GM19099 (cell line): ENCODE measurements around the gene C18orf54.

Experiments used
- POLR2A ChIP-seq: IDR thresholded peaks from 3 replicates; pipeline ENCODE4 v1.6.1; 2011; ENCODE audit warnings: low read depth; ENCODE audit not compliant: insufficient read length; ENCODE audit errors: extremely low read depth

The C18orf54 gene

DNA sequence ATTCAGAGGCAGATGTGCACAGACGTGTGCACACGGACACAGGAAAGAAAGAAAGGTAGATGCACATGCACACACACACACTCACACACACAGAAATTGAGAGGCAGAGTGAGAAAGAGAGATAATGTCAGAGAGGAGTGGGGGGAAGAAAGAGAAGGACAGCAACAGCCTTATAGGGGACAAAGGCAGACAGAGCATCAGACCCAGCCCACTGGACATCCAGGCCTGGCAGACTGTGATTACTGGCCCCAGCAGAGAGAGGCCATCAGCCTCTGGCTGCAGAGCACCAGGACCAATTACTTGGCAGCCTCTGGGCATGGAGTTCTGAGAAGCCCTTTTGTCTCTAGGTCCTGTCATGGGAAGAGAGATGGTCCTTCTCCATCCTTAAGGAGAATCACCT is 66.1 kb downstream of the C18orf54 start:
- no peak for TF ChIP-seq POLR2A

DNA sequence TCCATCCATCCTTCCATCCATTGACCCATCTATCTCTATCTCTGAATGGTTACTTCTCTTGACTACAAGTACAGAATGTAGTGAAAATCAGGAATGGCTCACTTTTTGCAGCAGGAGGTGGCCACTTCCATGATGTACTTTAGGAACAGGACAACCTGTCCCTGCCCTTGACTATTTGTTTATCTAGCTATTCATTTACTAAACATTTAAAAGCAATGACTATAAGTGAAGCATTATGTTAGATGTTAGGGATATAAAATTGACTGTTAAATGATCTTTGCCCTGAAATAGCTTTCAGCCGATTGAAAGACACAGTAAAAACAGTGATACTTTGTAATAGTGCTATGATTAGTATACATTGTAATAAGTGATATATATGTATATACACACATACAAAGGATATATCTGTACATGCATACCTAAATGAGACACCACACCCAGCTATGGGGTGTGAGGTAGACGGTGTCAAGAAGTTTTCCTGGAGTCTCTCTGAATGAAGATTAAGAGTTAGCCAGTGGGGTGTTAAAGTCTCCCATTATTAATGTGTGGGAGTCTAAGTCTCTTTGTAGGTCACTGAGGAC is 68.5 kb downstream of the C18orf54 start:
- TF ChIP-seq POLR2A, result no peak
